CD4-positive, CD25-positive, alpha-beta regulatory T cell (primary cell): ENCODE results near the gene RYR2. TPM values are rescaled to one million over a fixed set of nuclear protein-coding genes. Genes with fewer than 3 reads are reported as not detected.

Experiments
- ATAC-seq, 2 donors: fragments of 150-1000 bp; cut with Tn5 transposase; one replicate each; pipeline ENCODE4 v1.10.0; 2021; ENCODE audit warnings: low read depth in 2 of 2, moderate number of reproducible peaks in 2 of 2, moderate library complexity in 1 of 2
- DNase-seq, 3 donors: peaks; one replicate each; pipeline versions ENCODE4 v3.0.0 to v3.0.0-alpha.2; 2012 to 2022; ENCODE audit warnings: mixed read lengths in 1 of 3
- H3K27ac ChIP-seq: one replicate; pipeline ENCODE4 v1.7.0; 2013; ENCODE audit warnings: mild to moderate bottlenecking, low read length; ENCODE audit not compliant: insufficient read depth, poor library complexity, severe bottlenecking
- H3K27me3 ChIP-seq: one replicate; pipeline ENCODE4 v1.7.0; 2013; ENCODE audit warnings: low read length; ENCODE audit not compliant: control insufficient read depth, insufficient read depth
- H3K36me3 ChIP-seq: one replicate; pipeline ENCODE4 v1.7.0; 2013; ENCODE audit warnings: mild to moderate bottlenecking, low read length, moderate library complexity; ENCODE audit not compliant: control insufficient read depth, insufficient read depth
- H3K4me1 ChIP-seq: 2 replicates; pipeline ENCODE4 v1.7.0; 2013; ENCODE audit warnings: mild to moderate bottlenecking, low read length; ENCODE audit not compliant: insufficient read depth, control insufficient read depth, poor library complexity, severe bottlenecking
- H3K4me3 ChIP-seq: one replicate; pipeline ENCODE4 v1.7.0; 2013; ENCODE audit warnings: low read depth, mild to moderate bottlenecking, low read length, moderate library complexity
- H3K9me3 ChIP-seq, 2 experiments: 1 replicate in 1 of 2; 2 replicates in 1 of 2; pipeline ENCODE4 v1.7.0; 2013; ENCODE audit warnings: low read length in 2 of 2, mild to moderate bottlenecking in 1 of 2, moderate library complexity in 1 of 2; ENCODE audit not compliant: control insufficient read depth in 2 of 2
- H3K27ac Mint-ChIP-seq, 3 donors: one replicate each; pipeline ENCODE4 v1.8.0; 2020 to 2022; ENCODE audit warnings: mild to moderate bottlenecking in 3 of 3, mixed read lengths in 3 of 3, moderate library complexity in 2 of 3
- H3K27me3 Mint-ChIP-seq: one replicate; pipeline ENCODE4 v1.8.0; 2022; ENCODE audit warnings: mild to moderate bottlenecking, mixed read lengths
- H3K36me3 Mint-ChIP-seq: one replicate; pipeline ENCODE4 v1.8.0; 2020; ENCODE audit warnings: mixed read lengths
- H3K4me1 Mint-ChIP-seq, 4 donors: one replicate each; pipeline ENCODE4 v1.8.0; 2020 to 2022; ENCODE audit warnings: mixed read lengths in 4 of 4, mild to moderate bottlenecking in 1 of 4
- H3K4me3 Mint-ChIP-seq, 4 donors: one replicate each; pipeline ENCODE4 v1.8.0; 2020 to 2022; ENCODE audit warnings: mild to moderate bottlenecking in 4 of 4, mixed read lengths in 4 of 4, moderate library complexity in 3 of 4
- H3K9me3 Mint-ChIP-seq, 7 donors: one replicate each; pipeline ENCODE4 v1.8.0; 2020 to 2022; ENCODE audit warnings: mixed read lengths in 7 of 7, mild to moderate bottlenecking in 3 of 7, moderate library complexity in 2 of 7
- polyA plus RNA-seq, 4 donors: library from polyadenylated mRNA; unstranded; fragments of 300-500 nt; fragmentation: Illumina TruSeq; gene quantifications; one replicate each; pipeline ENCODE4 v1.2.3, GENCODE V29; 2021
- total RNA-seq: library from RNA; stranded (reverse); gene quantifications from one replicate; pipeline ENCODE4 v1.2.3, GENCODE V29; 2022

Gene RYR2
- total and polyA plus RNA-seq, 5 donors from 2014 or later = 0.02 to 0.40 TPM; not detected in 3

DNA sequence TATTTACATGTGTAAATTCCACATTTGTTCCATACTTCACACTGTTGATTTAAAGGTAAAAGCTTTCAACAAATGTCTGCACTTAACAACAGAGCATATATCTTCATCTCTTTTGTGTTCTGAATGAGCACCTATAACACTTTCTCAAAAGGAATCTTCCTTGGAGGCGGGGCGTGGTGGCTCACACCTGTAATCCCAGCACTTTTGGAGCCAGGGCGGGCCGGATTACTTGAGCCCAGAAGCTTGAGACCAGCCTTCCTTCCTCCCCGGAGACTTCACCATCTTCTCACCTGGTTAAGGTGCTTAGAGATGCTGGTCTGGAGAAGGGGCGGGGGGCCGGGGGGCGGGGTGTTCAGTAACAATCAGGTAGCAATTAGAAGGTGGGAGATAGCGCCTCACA is 16.5 kb downstream of the RYR2 start:
- Histone ChIP-seq H3K27ac (no peak overlapping the region), H3K9me3 (no peaks in the 10 kb centered on the region), H3K36me3 (no peaks in the 10 kb centered on the region), H3K4me1 (no peaks in the 10 kb centered on the region), H3K27me3 (no peaks in the 10 kb centered on the region), H3K4me3 (no peak overlapping the region)
- Mint-ChIP-seq H3K27ac (no peak overlapping the region), H3K4me3 (no peak overlapping the region), H3K9me3 (peaks cover 0 to 3% (median 0%) of the 10 kb centered on the region in 7 donors), H3K36me3 (no peaks in the 10 kb centered on the region), H3K27me3 (no peaks in the 10 kb centered on the region), H3K4me1 (no peaks in the 10 kb centered on the region)
- ATAC-seq (no peak), DNase-seq (no peak)

DNA sequence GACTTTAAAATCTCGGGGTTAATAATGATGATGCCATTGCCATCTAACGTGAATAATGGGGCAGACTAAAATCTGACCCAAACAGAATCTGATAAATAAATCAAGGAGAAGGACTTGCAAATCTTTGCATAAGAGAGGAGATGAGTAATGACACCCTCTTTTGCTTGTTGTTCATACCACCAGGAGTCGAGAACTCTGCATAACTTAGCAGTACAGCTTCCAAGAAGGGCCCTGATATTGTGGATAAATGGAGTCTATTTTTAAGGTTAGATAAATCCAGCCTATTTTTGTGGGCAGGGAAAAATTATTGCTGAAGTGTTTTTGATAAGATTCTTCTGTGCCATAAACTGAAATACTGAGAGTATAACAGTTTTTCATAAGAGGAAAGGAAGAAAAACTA is 17.3 kb downstream of the RYR2 start:
- H3K36me3 Mint-ChIP-seq = no peaks in the 10 kb centered on the region
- H3K4me1 Mint-ChIP-seq = no peaks in the 10 kb centered on the region
- Histone ChIP-seq H3K27me3 (no peaks in the 10 kb centered on the region), H3K27ac (no peak overlapping the region), H3K36me3 (no peaks in the 10 kb centered on the region), H3K9me3 (no peaks in the 10 kb centered on the region), H3K4me1 (no peaks in the 10 kb centered on the region), H3K4me3 (no peak overlapping the region)
- DNase-seq = no peak
- H3K27me3 Mint-ChIP-seq = no peaks in the 10 kb centered on the region
- peaks cover 0 to 3% (median 0%) of the 10 kb centered on the region in 7 donors for H3K9me3 Mint-ChIP-seq
- no peak overlapping the region for H3K27ac Mint-ChIP-seq
- H3K4me3 Mint-ChIP-seq = no peak overlapping the region
- no peak for ATAC-seq

DNA sequence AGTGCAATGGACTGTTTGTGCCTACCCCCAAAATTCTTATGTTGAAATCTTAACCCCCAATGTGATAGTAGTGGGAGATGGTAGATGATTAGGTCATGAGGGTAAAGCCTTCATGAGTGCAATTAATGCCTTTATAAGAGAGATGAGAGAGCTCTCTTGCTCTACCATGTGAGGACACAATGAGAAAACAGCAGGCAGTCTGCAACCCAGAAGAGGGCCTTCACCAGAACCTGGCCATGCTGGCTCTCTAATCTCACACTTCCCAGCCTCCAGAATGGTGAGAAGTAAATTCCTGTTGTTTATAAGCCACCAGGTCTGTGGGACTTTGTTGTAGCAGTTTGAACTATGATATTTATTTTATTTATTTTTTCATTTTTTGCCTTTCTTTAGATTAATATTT is 21.0 kb downstream of the RYR2 start:
- Histone ChIP-seq H3K36me3 (no peaks in the 10 kb centered on the region), H3K4me3 (no peak overlapping the region), H3K4me1 (no peaks in the 10 kb centered on the region), H3K9me3 (no peaks in the 10 kb centered on the region), H3K27ac (no peak overlapping the region), H3K27me3 (peaks cover 1% of the 10 kb centered on the region)
- Mint-ChIP-seq H3K4me3 (no peak overlapping the region), H3K27me3 (peaks cover 5% of the 10 kb centered on the region), H3K4me1 (no peaks in the 10 kb centered on the region), H3K36me3 (no peaks in the 10 kb centered on the region), H3K27ac (no peak overlapping the region), H3K9me3 (no peaks in the 10 kb centered on the region)
- DNase-seq = no peak
- ATAC-seq = no peak

GRCh38 chr1:237065903-237066302 is 23.9 kb downstream of the RYR2 start:
- Mint-ChIP-seq H3K9me3 (no peaks in the 10 kb centered on the region), H3K4me3 (no peak overlapping the region), H3K27ac (no peak overlapping the region), H3K27me3 (peaks cover 10% of the 10 kb centered on the region), H3K4me1 (no peaks in the 10 kb centered on the region), H3K36me3 (no peaks in the 10 kb centered on the region)
- H3K4me3 ChIP-seq = no peak overlapping the region
- ATAC-seq = no peak
- DNase-seq = no peak
- H3K27ac ChIP-seq = no peak overlapping the region
- peaks cover 1% of the 10 kb centered on the region for H3K27me3 ChIP-seq
- H3K36me3 ChIP-seq = no peaks in the 10 kb centered on the region
- H3K4me1 ChIP-seq = no peaks in the 10 kb centered on the region
- H3K9me3 ChIP-seq = no peaks in the 10 kb centered on the region

GRCh38 chr1:237070519-237070918 is 28.5 kb downstream of the RYR2 start:
- H3K9me3 ChIP-seq = no peaks in the 10 kb centered on the region
- H3K9me3 Mint-ChIP-seq = peaks cover 0 to 6% (median 0%) of the 10 kb centered on the region in 7 donors
- no peaks in the 10 kb centered on the region for H3K4me1 ChIP-seq
- no peaks in the 10 kb centered on the region for H3K4me1 Mint-ChIP-seq
- peaks cover 10% of the 10 kb centered on the region for H3K27me3 Mint-ChIP-seq
- DNase-seq (no peak), ATAC-seq (no peak)
- no peak overlapping the region for H3K4me3 Mint-ChIP-seq
- no peak overlapping the region for H3K27ac ChIP-seq
- H3K27me3 ChIP-seq = peaks cover 1% of the 10 kb centered on the region
- no peak overlapping the region for H3K4me3 ChIP-seq
- H3K36me3 Mint-ChIP-seq = no peaks in the 10 kb centered on the region
- no peak overlapping the region for H3K27ac Mint-ChIP-seq
- H3K36me3 ChIP-seq = no peaks in the 10 kb centered on the region

- Mint-ChIP-seq H3K27me3 (peaks cover 10% of the 10 kb centered on the region), H3K36me3 (no peaks in the 10 kb centered on the region), H3K27ac (no peak overlapping the region), H3K4me1 (no peaks in the 10 kb centered on the region), H3K4me3 (no peak overlapping the region), H3K9me3 (peaks cover 0 to 6% (median 0%) of the 10 kb centered on the region in 7 donors)
- Histone ChIP-seq H3K27me3 (peaks cover 1% of the 10 kb centered on the region), H3K36me3 (no peaks in the 10 kb centered on the region), H3K27ac (no peak overlapping the region), H3K9me3 (no peaks in the 10 kb centered on the region), H3K4me3 (no peak overlapping the region), H3K4me1 (no peaks in the 10 kb centered on the region)
- DNase-seq = no peak
- ATAC-seq = no peak
These were observed 29.8 kb downstream of the RYR2 start for GRCh38 chr1:237071641-237072420.

- no peaks in the 10 kb centered on the region for H3K36me3 Mint-ChIP-seq
- Histone ChIP-seq H3K27me3 (no peaks in the 10 kb centered on the region), H3K27ac (no peak overlapping the region), H3K36me3 (no peaks in the 10 kb centered on the region), H3K4me1 (no peaks in the 10 kb centered on the region), H3K4me3 (no peak overlapping the region), H3K9me3 (no peaks in the 10 kb centered on the region)
- H3K9me3 Mint-ChIP-seq = peaks cover 0 to 6% (median 0%) of the 10 kb centered on the region in 7 donors
- ATAC-seq (no peak), DNase-seq (no peak)
- no peak overlapping the region for H3K4me3 Mint-ChIP-seq
- H3K27ac Mint-ChIP-seq = peak overlapping the region in 1 of 3 donors; percentile 56
- no peaks in the 10 kb centered on the region for H3K4me1 Mint-ChIP-seq
- H3K27me3 Mint-ChIP-seq = no peaks in the 10 kb centered on the region
These were observed 32.6 kb downstream of the RYR2 start for GRCh38 chr1:237074371-237075117.
